Measurements from ENCODE around the gene F7. TPM values are rescaled to one million over a fixed set of nuclear protein-coding genes. Genes with fewer than 3 reads are reported as not detected.

Gene F7
- total RNA-seq, 1 experiment from 2014 or later, result 0.26 TPM

- CTCF ChIA-PET, result no interaction called here
These were observed 33.2 kb upstream of the F7 start for GRCh38 chr13:113072376-113072775.

More at GRCh38 chr13:113072376-113072775, 33.2 kb upstream of the F7 start:
- Mint-ChIP-seq H3K4me1 (peaks cover 4% of the 10 kb centered on the region; the same call in 1 of the 2 replicates), H3K36me3 (0 out of 2 replicates have a peak, but pooled peaks cover 5% of the 10 kb centered on the region), H3K9me3 (no peaks in the 10 kb centered on the region), H3K27ac (no peak overlapping the region), H3K27me3 (ENCODE audit: low read depth) (no peaks in the 10 kb centered on the region), H3K4me3 (no peak overlapping the region)
- TF ChIP-seq ATF3 (CRISPR knock-in tag; conservative IDR thresholded peaks at IDR 0.05), result no peak
- TF ChIP-seq ZNF138 (CRISPR knock-in tag; conservative IDR thresholded peaks at IDR 0.05), result no peak
- no peak for TF ChIP-seq ZNF423 (CRISPR knock-in tag; IDR thresholded peaks at IDR 0.05)
- no peak for TF ChIP-seq KAT7 (CRISPR knock-in tag; IDR thresholded peaks at IDR 0.05; ENCODE audit: borderline replicate concordance)
- TF ChIP-seq EMX1 (CRISPR knock-in tag; IDR thresholded peaks at IDR 0.05), result no peak
- TF ChIP-seq MAX (CRISPR knock-in tag; IDR thresholded peaks at IDR 0.05), result no peak
- TF ChIP-seq NR1H2 (CRISPR knock-in tag; IDR thresholded peaks at IDR 0.05), result no peak
- no peak for TF ChIP-seq PRDM15 (CRISPR knock-in tag; IDR thresholded peaks at IDR 0.05)
- TF ChIP-seq TEAD1 (CRISPR knock-in tag; IDR thresholded peaks at IDR 0.05), result no peak
- TF ChIP-seq MYBL2 (CRISPR knock-in tag; IDR thresholded peaks at IDR 0.05), result no peak
- no peak for TF ChIP-seq ZBTB43 (CRISPR knock-in tag; IDR thresholded peaks at IDR 0.05)
- no peak for TF ChIP-seq HMGXB4 (CRISPR knock-in tag; IDR thresholded peaks at IDR 0.05)
- no peak for TF ChIP-seq SMAD4 (CRISPR knock-in tag; IDR thresholded peaks at IDR 0.05)
- no peak for TF ChIP-seq NFYB (CRISPR knock-in tag; conservative IDR thresholded peaks at IDR 0.05; ENCODE audit: low read depth)
- TF ChIP-seq MLX (CRISPR knock-in tag; IDR thresholded peaks at IDR 0.05), result no peak
- no peak for TF ChIP-seq HMGA2 (CRISPR knock-in tag; IDR thresholded peaks at IDR 0.05)
- TF ChIP-seq CREM (CRISPR knock-in tag; IDR thresholded peaks at IDR 0.05), result no peak
- TF ChIP-seq GRHL2 (CRISPR knock-in tag; IDR thresholded peaks at IDR 0.05; ENCODE audit: insufficient replicate concordance, severe bottlenecking), result no peak
- no peak for DNase-seq (ENCODE audit: low spot score)
- POLR2A ChIA-PET, result no interaction called here
- ATAC-seq, result no peak

Measured in WTC11 (cell line).